GM18868 (cell line): ENCODE results near the gene CASP8.
A peak's percentile ranks its signal among the peaks of the same experiment; 100 is the strongest.
"Not testable (repeated sequence)": the region's sequence is repeated elsewhere in the genome, so short reads cannot be mapped to it uniquely, and the experiment has no call there.

Source experiments
- ATAC-seq: cut with Tn5 transposase; IDR thresholded peaks from one replicate; pipeline ENCODE4 v1.9.1; 2021; ENCODE audit warnings: mild to moderate bottlenecking, moderate library complexity; ENCODE audit not compliant: unreplicated experiment

Gene CASP8

GRCh38 chr2:201239167-201239935 lies 21.0 kb upstream of the CASP8 start:
- not testable (repeated sequence) for ATAC-seq

GRCh38 chr2:201242571-201243277 lies 17.6 kb upstream of the CASP8 start:
- ATAC-seq = no peak

- ATAC-seq = no peak
Observed at GRCh38 chr2:201244829-201245228, 15.5 kb upstream of the CASP8 start.

DNA sequence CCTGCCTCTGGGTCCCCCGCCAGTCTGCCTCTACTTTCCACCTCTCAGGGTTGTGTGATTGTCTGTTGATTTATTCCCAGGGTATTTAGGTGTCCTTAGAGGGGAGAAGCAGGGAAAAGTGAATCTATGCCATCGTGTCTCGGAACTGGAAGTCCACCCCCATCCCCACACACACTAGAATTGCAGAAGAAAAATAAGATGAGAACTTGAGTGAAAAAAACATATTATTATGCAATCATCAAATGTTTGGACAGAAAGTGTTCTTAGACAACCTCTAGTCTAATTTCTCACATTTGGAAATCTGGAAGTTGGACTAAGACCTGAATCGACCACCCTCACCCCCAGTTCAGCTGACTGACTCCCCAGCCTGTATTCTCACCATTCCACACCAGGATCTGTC lies 14.1 kb upstream of the CASP8 start:
- no peak for ATAC-seq

- ATAC-seq = no peak
Observed at GRCh38 chr2:201248288-201248844, 12.0 kb upstream of the CASP8 start.

GRCh38 chr2:201249889-201250288 lies 10.4 kb upstream of the CASP8 start:
- ATAC-seq = no peak

GRCh38 chr2:201250741-201251140 lies 9.6 kb upstream of the CASP8 start:
- peak; percentile 31 for ATAC-seq

DNA sequence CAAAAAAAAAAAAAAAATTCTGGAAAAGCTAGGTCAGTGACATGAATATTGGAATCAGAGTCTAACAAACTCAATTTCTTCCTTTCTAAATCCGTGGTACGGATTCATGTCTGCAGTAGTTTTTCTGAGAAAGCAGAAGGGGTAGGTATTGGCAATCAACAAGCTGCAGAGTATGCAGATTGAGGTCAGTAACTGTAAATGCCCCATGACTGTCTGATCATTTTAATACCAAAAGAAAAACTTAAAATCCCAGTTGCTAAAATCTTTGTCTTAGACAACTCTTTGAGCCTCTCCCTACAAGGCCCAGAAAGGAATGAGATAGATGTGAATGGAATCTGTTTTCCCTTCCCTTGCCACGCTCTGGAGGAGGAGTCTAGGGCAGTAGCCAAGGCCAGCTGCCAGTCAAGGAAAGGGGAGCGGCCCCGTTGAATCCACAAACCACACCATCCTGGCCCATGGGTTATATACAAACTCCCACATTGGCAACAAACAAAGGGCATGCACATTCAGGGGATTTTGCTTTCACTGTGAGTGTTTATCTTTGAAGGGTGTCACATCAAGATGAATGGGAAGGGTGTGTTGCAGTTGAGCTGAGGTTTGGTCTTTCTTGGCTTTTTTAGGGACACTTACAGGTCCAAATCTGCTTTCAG lies 6.1 kb upstream of the CASP8 start:
- ATAC-seq = no peak

GRCh38 chr2:201255408-201256033 lies 4.8 kb upstream of the CASP8 start:
- ATAC-seq = no peak

DNA sequence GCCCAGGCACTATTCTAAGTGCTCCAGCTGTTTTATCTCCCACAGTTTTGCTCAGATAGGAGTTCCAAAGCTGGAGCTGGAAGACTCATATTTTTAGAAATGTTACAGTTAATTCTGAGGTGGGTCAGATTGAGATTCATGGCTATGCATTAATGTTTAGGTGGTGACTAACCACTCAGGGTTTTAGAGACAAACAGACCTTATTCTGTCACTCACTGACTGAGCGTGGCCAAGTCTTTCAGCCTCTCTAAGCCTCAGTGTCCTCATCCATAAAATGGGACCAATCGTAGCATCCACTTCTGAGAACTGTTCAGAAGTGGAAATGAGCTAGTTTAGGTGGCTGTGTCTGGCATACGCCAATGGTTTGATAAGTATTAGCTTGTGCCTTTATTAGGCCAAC lies 4.3 kb upstream of the CASP8 start:
- ATAC-seq = no peak

DNA sequence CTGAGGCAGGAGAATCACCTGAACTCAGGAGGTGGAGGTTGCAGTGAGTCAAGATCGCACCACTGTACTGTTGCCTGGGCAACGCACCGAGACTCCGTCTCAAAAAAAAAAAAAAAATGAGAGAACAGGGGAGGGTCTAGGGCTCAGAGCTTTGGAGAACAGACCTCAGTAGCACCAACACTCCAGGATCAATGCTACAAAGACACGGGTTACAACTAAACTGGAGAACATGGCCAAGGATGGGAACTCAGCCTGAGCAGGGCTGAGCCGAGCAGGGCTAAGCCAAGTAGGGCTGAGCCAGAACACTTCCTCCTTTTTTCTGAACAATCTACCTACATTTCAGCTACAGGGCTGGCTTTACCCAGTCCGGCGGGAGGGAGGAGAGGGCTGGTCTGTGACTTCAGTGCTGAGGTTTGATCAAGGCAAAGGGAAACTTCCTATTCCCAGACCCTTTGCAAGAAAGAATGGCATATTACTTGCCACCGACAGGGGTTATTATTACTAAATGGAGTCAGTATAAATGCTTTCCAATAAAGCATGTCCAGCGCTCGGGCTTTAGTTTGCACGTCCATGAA lies 2.9 kb upstream of the CASP8 start:
- ATAC-seq = peak; percentile 52

- peak; percentile 58 for ATAC-seq
Observed at GRCh38 chr2:201257956-201258665, 2.2 kb upstream of the CASP8 start.

- ATAC-seq = peak; percentile 8
Observed at GRCh38 chr2:201258666-201259615, 1.4 kb upstream of the CASP8 start.

DNA sequence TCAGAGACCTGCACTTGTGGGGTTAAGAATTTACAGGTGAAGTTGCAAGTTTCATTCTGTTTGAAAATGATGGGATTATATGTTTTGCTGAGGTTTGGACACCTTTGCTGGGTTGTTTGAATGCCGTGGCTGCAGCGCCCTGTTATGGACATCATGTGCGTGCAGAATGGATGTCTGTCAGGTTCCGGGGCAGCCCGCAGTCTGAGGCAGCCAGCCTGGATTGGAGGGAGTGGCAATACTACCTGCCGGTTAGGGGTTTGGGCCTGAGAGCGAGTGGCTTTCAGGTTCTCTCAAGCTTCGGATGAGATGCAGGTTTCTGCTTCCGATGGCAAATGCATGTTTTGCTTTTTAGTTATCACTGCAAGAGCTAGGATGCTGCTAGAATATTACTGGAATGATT lies 1.1 kb downstream of the CASP8 start:
- ATAC-seq = no peak

DNA sequence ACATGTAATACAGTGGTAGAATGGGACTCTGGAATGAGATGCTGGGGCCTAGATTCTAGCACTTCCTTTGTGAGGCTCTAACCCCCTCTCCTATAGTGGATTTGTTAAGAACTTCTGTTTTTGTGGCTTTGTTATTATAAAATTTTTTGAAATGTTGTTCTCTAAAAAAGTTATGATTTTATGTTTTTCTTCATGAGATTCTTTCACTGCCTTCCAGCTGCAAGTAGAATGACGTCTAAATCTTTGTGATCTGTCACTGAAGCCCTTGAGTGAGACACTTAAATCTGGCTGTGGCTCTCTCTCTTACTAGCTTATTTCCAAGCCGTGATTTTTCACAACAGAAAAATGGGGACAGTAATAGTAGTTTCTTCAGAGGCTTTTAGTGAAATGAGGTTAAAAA lies 1.6 kb downstream of the CASP8 start:
- ATAC-seq = no peak

DNA sequence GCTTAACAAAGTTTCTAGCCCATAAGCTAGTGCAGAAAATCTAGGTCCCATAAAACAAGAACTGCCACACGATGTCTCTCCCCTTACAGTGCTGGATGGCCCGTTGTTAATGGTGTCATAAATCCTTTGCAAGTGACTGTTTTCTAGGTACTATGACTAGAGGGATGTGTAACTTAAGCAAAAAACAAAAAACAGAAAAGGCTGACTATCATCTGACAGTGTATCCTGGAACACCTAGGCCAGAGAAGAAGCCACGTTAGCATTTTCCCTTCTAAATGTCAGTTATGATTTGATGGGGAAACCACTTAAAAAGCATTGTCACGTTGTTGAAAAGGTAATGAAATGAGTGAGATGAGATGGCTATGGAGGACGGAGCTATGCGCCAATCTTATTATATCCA lies 2.4 kb downstream of the CASP8 start:
- no peak for ATAC-seq

DNA sequence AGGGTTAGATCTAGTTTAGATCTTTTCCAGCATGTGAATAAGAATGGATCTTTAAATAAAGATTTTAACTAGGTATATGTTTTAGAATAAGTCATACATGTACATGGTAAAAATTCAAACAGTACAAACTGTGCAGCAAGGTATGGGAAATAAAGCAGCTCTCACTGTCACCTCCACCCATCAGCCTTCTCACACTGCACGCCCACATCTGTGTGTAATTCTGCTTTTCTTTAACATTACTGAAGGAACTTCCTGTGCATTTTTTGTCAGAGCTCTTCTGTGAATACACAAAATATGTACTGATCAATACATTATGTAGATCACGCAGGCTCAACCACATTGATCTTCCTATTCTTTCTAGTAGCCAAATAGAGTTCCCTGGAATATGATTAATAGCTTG lies 3.4 kb downstream of the CASP8 start:
- ATAC-seq = peak; percentile 43

- ATAC-seq = no peak
Observed at GRCh38 chr2:201264472-201265173, 4.3 kb downstream of the CASP8 start.
